Esophagus (tissue), 2 donors: ENCODE results near the gene MAP2K5. TPM values are rescaled to one million over a fixed set of nuclear protein-coding genes. Genes with fewer than 3 reads are reported as not detected.

Source experiments
- H3K27ac ChIP-seq, 2 donors: one replicate each; pipeline ENCODE4 v1.5.1; 2013; ENCODE audit warnings: low read depth in 2 of 2, mild to moderate bottlenecking in 2 of 2, inconsistent platforms in 1 of 2, low read length in 1 of 2, moderate library complexity in 1 of 2
- H3K27me3 ChIP-seq, 2 donors: one replicate each; pipeline ENCODE4 v1.6.1; 2013; ENCODE audit warnings: low read length in 2 of 2, control low read depth in 1 of 2, mild to moderate bottlenecking in 1 of 2; ENCODE audit not compliant: insufficient read depth in 2 of 2, control insufficient read depth in 1 of 2
- H3K36me3 ChIP-seq, 2 donors: one replicate each; pipeline ENCODE4 v1.6.1; 2013; ENCODE audit warnings: low read length in 1 of 2; ENCODE audit not compliant: control insufficient read depth in 2 of 2, insufficient read depth in 2 of 2
- H3K4me1 ChIP-seq, 2 donors: one replicate each; pipeline ENCODE4 v1.6.1; 2013; ENCODE audit warnings: low read length in 1 of 2; ENCODE audit not compliant: control insufficient read depth in 2 of 2, insufficient read depth in 2 of 2
- H3K4me3 ChIP-seq, 2 donors: one replicate each; pipeline ENCODE4 v1.5.1; 2013; ENCODE audit warnings: low read length in 2 of 2, mild to moderate bottlenecking in 2 of 2, low read depth in 1 of 2, moderate library complexity in 1 of 2
- H3K9me3 ChIP-seq, 2 donors: one replicate each; pipeline ENCODE4 v1.6.1; 2013; ENCODE audit warnings: mild to moderate bottlenecking in 2 of 2, low read depth in 1 of 2, low read length in 1 of 2, moderate library complexity in 1 of 2; ENCODE audit not compliant: control insufficient read depth in 2 of 2, insufficient read depth in 1 of 2
- WGBS, 2 donors: extraction: QIAGEN DNeasy Blood & Tissue Kit; methylation state at CpG; one replicate each; pipeline ENCODE4 v1.1.7; 2013; 5-methylcytosine and 5-hydroxymethylcytosine counted together
- polyA plus RNA-seq, 2 donors: library from polyadenylated mRNA; stranded (reverse); fragments of 200-250 nt; gene quantifications; one replicate each; pipeline ENCODE4 v1.2.3, GENCODE V29; 2013
- donor health status: healthy with polysubstance abuse.
- donor health status: Bipolar disorder and iron deficiency.

Gene MAP2K5
- polyA plus RNA-seq, 2 donors = 3.2 to 5.0 TPM

DNA sequence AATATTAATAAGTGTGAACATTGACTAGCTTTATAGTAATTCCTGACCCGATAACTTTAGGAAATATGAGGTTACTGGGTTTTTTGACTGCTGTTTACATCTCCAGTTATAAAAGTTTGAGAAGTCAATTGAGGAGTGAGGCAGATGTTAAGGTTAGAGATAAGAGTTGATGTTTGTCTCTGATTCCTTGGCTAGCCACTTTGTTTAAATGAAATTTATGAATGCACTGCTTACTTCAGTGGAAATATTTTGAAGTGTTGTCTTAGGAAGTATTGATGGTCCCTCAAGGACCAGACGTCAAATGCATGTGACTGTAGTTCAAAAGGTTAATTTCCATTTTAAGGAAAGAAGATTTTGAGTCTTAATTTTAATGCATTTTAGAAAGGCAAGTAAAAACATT is 41.7 kb downstream of the MAP2K5 start:
- Histone ChIP-seq H3K27me3 (no peaks in the 10 kb centered on the region), H3K9me3 (no peaks in the 10 kb centered on the region), H3K4me1 (no peaks in the 10 kb centered on the region), H3K36me3 (peaks cover 4 to 8% of the 10 kb centered on the region in 2 donors), H3K27ac (no peak overlapping the region), H3K4me3 (no peak overlapping the region)
- WGBS, 2 donors = 83 to 84% methylated on average over 2 of the region's 2 CpGs

DNA sequence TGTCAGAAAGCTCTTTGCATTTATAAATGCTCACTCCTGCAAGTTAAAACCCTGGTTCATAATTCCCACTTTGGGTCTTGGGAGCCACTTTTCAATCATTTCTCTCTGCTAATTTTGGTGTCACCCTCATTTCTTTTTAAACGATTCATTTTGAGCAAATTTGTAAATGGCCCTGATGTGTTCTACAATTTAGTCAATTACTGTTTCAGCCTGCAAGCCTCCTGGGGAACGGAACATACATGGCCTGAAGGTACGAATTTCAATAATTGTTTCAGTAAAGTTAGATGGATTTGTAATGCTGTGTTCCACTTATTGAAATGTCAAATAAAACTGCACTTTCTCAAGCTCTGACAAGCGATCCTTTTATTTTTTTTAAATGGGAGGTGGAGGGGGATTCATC is 43.2 kb downstream of the MAP2K5 start:
- 92 to 95% methylated on average over 4 of the region's 4 CpGs for WGBS, 2 donors
- H3K27ac ChIP-seq = no peak overlapping the region

DNA sequence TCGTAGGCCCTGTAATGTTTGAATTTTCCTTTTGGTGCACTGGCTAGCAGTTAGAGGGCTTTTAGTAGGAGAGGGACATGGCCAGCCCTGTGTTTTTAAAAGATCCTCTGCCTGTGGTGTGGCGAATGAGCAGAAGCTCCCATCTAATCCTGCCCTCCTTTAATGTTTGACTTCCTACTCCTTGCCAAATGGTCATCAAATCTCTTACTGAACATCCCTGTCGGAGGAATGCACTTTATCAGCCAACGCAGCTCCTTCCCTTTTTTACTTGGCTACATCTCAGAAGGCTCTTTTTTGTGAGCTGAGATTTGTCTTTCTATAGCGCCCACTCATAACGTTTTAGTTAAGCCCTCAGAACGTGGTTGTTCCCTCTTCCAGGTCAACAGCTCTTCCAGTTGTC is 44.8 kb downstream of the MAP2K5 start:
- Histone ChIP-seq H3K4me1 (no peaks in the 10 kb centered on the region), H3K27ac (no peak overlapping the region), H3K36me3 (peaks cover 4 to 8% of the 10 kb centered on the region in 2 donors), H3K9me3 (no peaks in the 10 kb centered on the region), H3K4me3 (no peak overlapping the region), H3K27me3 (no peaks in the 10 kb centered on the region)
- 76 to 79% methylated on average over 7 of the region's 7 CpGs for WGBS, 2 donors

More for the DNA sequence above, 43.2 kb downstream of the MAP2K5 start:
- Histone ChIP-seq H3K36me3 (peaks cover 4 to 8% of the 10 kb centered on the region in 2 donors), H3K9me3 (no peaks in the 10 kb centered on the region), H3K27me3 (no peaks in the 10 kb centered on the region), H3K4me1 (no peaks in the 10 kb centered on the region), H3K4me3 (no peak overlapping the region)

DNA sequence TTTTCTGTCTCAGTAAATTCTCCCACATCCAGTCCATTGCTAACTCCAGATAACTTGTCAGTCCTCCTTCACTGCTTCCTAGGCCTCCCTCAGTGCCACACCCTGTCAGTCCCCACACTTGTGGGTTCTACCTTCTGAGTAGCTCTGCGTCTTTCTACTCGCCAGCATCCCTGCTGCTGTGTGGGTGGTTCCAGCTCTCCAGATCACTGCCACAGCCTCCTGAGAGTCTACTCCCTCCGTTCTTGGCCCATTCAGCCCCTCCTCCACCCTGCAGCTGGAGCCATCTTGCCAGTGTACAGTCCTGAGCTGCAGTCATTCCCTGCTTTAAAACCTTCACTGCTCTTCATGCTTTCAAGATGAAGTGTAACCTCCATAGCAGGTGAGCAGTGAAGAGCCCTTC is 45.3 kb downstream of the MAP2K5 start:
- Histone ChIP-seq H3K4me1 (no peaks in the 10 kb centered on the region), H3K4me3 (no peak overlapping the region), H3K9me3 (no peaks in the 10 kb centered on the region), H3K27me3 (no peaks in the 10 kb centered on the region), H3K27ac (no peak overlapping the region), H3K36me3 (peaks cover 4 to 8% of the 10 kb centered on the region in 2 donors)
- 81 to 84% methylated on average over 3 of the region's 3 CpGs for WGBS, 2 donors

DNA sequence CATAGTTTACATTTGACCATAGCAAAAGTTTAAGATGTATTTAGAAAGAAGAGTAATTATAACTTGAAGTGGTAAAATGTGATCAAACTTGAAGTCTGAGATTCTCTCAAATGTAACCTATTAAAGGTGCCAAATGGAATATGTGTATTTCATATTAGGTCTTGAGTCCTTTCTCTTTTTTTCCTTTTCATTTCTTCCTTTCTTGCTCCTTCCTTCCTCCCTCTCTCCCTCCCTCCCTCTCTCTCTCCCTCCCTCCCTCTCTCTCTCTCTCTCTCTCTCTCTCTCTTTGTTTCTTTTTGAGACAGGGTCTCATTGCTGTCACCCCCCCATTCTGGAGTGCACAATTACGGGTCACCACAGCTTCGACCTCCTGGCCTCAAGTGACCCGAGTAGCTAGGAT is 47.7 kb downstream of the MAP2K5 start:
- no peak overlapping the region for H3K4me3 ChIP-seq
- WGBS, 2 donors = 95 to 98% methylated on average over 3 of the region's 3 CpGs
- H3K36me3 ChIP-seq = peaks cover 4 to 6% of the 10 kb centered on the region in 2 donors
- no peaks in the 10 kb centered on the region for H3K9me3 ChIP-seq
- no peak overlapping the region for H3K27ac ChIP-seq
- H3K27me3 ChIP-seq = no peaks in the 10 kb centered on the region
- H3K4me1 ChIP-seq = no peaks in the 10 kb centered on the region

DNA sequence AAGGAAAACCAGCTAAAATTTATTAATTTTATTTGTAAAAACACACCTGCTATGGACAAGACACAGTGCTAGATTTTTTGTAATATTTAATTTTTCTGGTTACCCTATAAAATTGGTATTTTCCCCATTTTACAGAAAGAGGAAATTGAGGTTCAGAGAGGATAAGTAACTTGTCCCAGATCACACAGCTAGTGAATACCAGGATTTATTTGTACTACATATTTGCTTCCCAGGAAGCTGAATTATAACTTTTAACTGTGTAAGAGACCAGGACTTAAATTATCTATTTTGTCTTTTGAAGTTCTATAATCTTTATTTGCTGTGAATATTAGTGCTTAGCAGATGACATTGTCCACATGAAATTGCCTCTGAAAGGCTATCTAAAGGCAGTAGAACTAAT is 49.7 kb downstream of the MAP2K5 start:
- no peak overlapping the region for H3K27ac ChIP-seq
- no peak overlapping the region for H3K4me3 ChIP-seq
- no peaks in the 10 kb centered on the region for H3K27me3 ChIP-seq
- H3K9me3 ChIP-seq = no peaks in the 10 kb centered on the region
- H3K36me3 ChIP-seq = peaks cover 6 to 7% of the 10 kb centered on the region in 2 donors
- H3K4me1 ChIP-seq = no peaks in the 10 kb centered on the region

DNA sequence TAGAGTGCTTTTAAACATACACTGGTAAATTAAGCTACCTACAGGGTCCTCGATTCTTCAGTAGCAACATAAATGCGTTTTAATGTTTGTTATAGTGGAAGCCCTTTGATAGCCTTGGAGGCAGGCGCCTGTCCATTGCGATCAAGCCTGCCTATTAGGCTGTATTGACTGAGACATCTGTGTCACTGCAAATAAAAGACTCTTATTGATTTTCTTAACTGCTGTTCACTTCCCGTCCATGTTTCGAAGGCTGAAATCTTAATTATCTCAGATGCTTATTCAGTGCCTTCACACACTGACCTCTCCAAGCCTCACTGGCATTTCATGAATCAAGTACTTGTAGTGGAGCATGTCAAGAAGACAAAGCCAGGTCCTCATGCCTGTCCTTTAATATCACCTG is 51.1 kb downstream of the MAP2K5 start:
- Histone ChIP-seq H3K27me3 (no peaks in the 10 kb centered on the region), H3K36me3 (peaks cover 0 to 9% of the 10 kb centered on the region in 2 donors), H3K27ac (no peak overlapping the region), H3K9me3 (no peaks in the 10 kb centered on the region), H3K4me1 (no peaks in the 10 kb centered on the region), H3K4me3 (no peak overlapping the region)
- WGBS, 2 donors = 85 to 96% methylated on average over 6 of the region's 6 CpGs

DNA sequence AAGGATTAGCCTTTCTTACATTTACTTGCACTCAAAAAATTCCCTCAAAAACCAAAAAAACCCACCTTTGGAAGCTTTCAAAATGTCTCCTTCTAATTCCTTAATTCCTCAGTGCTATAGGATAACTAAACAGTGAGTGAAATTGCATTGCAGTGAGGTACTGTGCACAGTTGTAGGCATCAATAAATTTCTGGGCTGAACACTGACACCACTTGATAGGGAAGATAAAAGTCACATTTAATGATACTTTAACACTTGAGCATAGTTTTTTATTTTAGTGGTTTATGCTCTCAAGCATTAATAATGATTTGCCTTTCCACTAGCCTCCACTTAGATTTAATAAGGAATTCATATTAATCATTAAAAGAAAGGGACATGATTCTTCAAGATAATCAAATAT is 52.3 kb downstream of the MAP2K5 start:
- Histone ChIP-seq H3K27me3 (no peaks in the 10 kb centered on the region), H3K36me3 (peaks cover 0 to 7% of the 10 kb centered on the region in 2 donors), H3K9me3 (no peaks in the 10 kb centered on the region), H3K4me3 (no peak overlapping the region), H3K4me1 (no peaks in the 10 kb centered on the region), H3K27ac (no peak overlapping the region)

DNA sequence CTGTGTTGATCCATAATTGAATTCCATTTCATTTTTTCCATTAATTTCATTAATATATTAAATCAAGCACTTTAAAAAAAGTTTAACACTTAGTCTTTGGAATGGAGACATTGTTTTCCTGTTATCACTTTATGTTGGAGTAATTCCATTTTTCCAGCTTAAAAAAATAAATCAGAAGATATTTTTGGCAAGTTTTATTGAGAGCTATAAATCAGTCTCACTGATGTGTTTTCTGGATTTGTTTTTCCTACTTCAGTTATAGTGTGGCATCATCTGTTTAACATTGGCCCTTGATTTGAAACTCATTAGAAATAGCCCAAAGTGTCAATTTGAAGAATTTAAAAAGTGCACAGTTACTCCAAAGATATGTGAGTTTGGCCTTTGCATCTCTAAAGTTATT is 53.1 kb downstream of the MAP2K5 start:
- H3K36me3 ChIP-seq = peaks cover 0 to 7% of the 10 kb centered on the region in 2 donors
- no peaks in the 10 kb centered on the region for H3K27me3 ChIP-seq
- H3K4me1 ChIP-seq = no peaks in the 10 kb centered on the region
- no peak overlapping the region for H3K4me3 ChIP-seq
- no peaks in the 10 kb centered on the region for H3K9me3 ChIP-seq
- no peak overlapping the region for H3K27ac ChIP-seq

DNA sequence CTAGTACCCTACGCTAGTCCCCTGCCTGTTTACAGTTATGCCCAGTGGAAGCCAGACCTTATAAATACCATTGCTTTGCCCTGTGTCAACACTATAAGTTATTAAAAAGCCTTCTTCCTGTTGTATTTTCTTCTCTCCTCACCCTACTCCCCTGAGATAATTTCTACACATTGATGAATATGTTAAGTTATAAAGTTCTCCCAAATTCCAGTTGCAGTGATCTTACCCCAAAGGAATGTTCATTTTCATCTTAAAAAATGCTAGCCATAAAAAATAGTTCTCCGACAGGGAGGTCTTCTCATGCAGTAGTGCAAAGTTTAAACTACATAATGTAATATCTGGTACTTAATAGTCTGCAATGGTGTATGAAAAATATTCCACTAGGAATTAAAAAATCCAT is 58.6 kb downstream of the MAP2K5 start:
- 93 to 96% methylated on average over 2 of the region's 2 CpGs for WGBS, 2 donors
- no peak overlapping the region for H3K27ac ChIP-seq
- H3K27me3 ChIP-seq = no peaks in the 10 kb centered on the region
- no peaks in the 10 kb centered on the region for H3K4me1 ChIP-seq
- H3K9me3 ChIP-seq = no peaks in the 10 kb centered on the region
- no peak overlapping the region for H3K4me3 ChIP-seq
- H3K36me3 ChIP-seq = peaks cover 0 to 7% of the 10 kb centered on the region in 2 donors
